Mesodermal cell (in vitro differentiated cells): ENCODE data around the gene ANTXR1.

Source experiments
- H3K27ac ChIP-seq: 2 replicates; pipeline ENCODE4 v1.7.0; 2013; ENCODE audit warnings: mild to moderate bottlenecking, low read depth, low read length, moderate library complexity; ENCODE audit not compliant: severe bottlenecking
- H3K36me3 ChIP-seq: 2 replicates; pipeline ENCODE4 v1.7.1; 2013; ENCODE audit warnings: mild to moderate bottlenecking, low read length, moderate library complexity; ENCODE audit not compliant: control insufficient read depth, insufficient read depth
- H3K4me1 ChIP-seq: one replicate; pipeline ENCODE4 v1.7.1; 2013; ENCODE audit warnings: mild to moderate bottlenecking, low read length; ENCODE audit not compliant: insufficient read depth, control insufficient read depth, poor library complexity, severe bottlenecking
- H3K4me3 ChIP-seq: 2 replicates; pipeline ENCODE4 v1.7.0; 2013; ENCODE audit warnings: low read length, control low read depth, mild to moderate bottlenecking; ENCODE audit not compliant: insufficient read depth, poor library complexity, severe bottlenecking; ENCODE audit errors: extremely low read depth
- H3K9me3 ChIP-seq: 2 replicates; pipeline ENCODE4 v1.7.1; 2013; ENCODE audit warnings: mild to moderate bottlenecking, low read length, moderate library complexity; ENCODE audit not compliant: control insufficient read depth
- WGBS, 2 experiments: methylation state at CpG; one replicate each; pipeline ENCODE4 v1.1.5; 2013; ENCODE audit warnings: missing lambda C conversion rate in 2 of 2; ENCODE audit not compliant: insufficient coverage in 2 of 2; 5-methylcytosine and 5-hydroxymethylcytosine counted together

ANTXR1 gene

DNA sequence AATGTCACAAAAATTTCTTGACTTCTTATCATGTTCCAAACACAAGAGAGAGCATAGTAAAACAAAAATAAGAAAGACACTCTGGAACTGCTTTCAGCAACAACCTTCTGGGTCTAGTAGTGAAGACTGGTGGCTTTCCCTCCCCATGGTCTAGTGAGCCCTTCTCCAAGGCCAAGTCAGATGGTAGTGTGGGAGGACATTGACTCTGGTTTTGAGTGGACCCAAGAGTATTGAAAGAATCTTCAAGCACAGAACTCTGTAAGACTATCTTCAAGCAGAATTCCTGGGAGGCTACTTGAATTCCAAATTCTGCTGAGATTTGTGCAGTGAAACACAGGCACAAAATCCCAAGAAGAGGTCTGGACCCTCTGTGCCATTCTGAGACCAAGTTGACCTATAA lies 21.1 kb downstream of the ANTXR1 start:
- Histone ChIP-seq H3K4me1 (peaks cover 21% of the 10 kb centered on the region), H3K36me3 (peaks cover 22% of the 10 kb centered on the region), H3K9me3 (no peaks in the 10 kb centered on the region), H3K4me3 (no peak overlapping the region), H3K27ac (no peak overlapping the region)

- no peak overlapping the region for H3K4me3 ChIP-seq
- H3K36me3 ChIP-seq: peaks cover 30% of the 10 kb centered on the region
- H3K27ac ChIP-seq: no peak overlapping the region
- H3K9me3 ChIP-seq: no peaks in the 10 kb centered on the region
- H3K4me1 ChIP-seq: peaks cover 21% of the 10 kb centered on the region
- WGBS, 2 experiments: 96% methylated on average over 3 of the region's 3 CpGs; no CpG with 5 or more reads in 1 of the 2 experiments
Measured at GRCh38 chr2:69034845-69035244, 21.9 kb downstream of the ANTXR1 start.

GRCh38 chr2:69036926-69037325 lies 23.9 kb downstream of the ANTXR1 start:
- WGBS, 2 experiments: 96 to 98% methylated on average over 4 of the region's 4 CpGs
- Histone ChIP-seq H3K27ac (no peak overlapping the region), H3K4me1 (peaks cover 7% of the 10 kb centered on the region), H3K4me3 (no peak overlapping the region), H3K36me3 (peaks cover 49% of the 10 kb centered on the region), H3K9me3 (no peaks in the 10 kb centered on the region)

DNA sequence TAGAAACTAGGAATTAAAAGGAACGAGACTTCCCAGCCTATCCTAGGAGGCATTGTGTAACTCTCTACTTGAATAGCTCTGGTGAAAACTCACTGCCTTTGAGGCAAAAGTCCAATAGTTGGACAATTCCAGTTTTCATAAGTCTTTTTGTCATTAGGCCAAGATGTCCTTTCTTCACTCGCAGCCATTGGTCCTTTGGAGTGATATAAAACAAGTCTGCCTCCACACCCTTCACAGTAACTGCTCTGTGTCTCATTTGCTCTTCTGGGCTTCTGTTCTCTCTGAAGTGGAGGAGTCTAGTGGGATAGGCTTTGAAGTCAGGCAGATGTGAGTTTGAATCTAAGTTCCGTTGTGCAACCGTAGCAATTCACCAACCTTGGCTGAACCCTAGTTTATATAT lies 28.2 kb downstream of the ANTXR1 start:
- WGBS, 2 experiments: 88 to 100% methylated on average over 1 of the region's 4 CpGs
- Histone ChIP-seq H3K4me1 (peaks cover 5% of the 10 kb centered on the region), H3K9me3 (no peaks in the 10 kb centered on the region), H3K27ac (no peak overlapping the region), H3K4me3 (no peak overlapping the region), H3K36me3 (peaks cover 83% of the 10 kb centered on the region)

GRCh38 chr2:69043736-69044400 lies 30.9 kb downstream of the ANTXR1 start:
- no peaks in the 10 kb centered on the region for H3K9me3 ChIP-seq
- H3K4me1 ChIP-seq: peaks cover 5% of the 10 kb centered on the region
- no peak overlapping the region for H3K4me3 ChIP-seq
- peaks cover 78% of the 10 kb centered on the region for H3K36me3 ChIP-seq
- no peak overlapping the region for H3K27ac ChIP-seq
- WGBS, 2 experiments: 97 to 98% methylated on average over 9 of the region's 9 CpGs

DNA sequence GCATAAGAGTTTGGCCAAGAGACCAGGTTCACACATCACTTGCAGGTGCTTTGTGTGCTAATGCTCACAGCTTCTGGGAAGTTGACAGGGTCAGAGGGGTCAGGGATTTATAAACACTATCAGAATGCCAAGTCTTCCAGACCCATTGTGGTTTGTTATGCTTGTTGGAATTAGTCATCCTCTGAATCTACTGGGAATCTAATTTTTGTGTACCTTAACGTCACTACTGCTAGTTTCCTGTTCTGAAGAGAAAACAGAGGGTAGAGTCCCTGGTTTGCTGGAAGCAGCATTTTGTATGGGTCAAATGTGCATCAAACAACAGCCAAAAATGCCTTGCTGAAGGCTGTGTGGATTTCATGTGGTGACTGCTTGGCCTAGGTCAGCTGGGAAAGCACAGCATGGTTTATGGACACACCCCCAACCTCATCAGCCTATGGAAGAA lies 33.3 kb downstream of the ANTXR1 start:
- Histone ChIP-seq H3K4me1 (peaks cover 5% of the 10 kb centered on the region), H3K9me3 (no peaks in the 10 kb centered on the region), H3K4me3 (no peak overlapping the region), H3K36me3 (peaks cover 56% of the 10 kb centered on the region), H3K27ac (no peak overlapping the region)
- WGBS, 2 experiments: 88 to 100% methylated on average over 1 of the region's 1 CpG

- H3K4me1 ChIP-seq: peaks cover 5% of the 10 kb centered on the region
- no peaks in the 10 kb centered on the region for H3K9me3 ChIP-seq
- WGBS, 2 experiments: 86% methylated on average over 1 of the region's 1 CpG; no CpG with 5 or more reads in 1 of the 2 experiments
- no peak overlapping the region for H3K27ac ChIP-seq
- no peak overlapping the region for H3K4me3 ChIP-seq
- peaks cover 43% of the 10 kb centered on the region for H3K36me3 ChIP-seq
Measured at GRCh38 chr2:69047625-69048145, 34.7 kb downstream of the ANTXR1 start.

DNA sequence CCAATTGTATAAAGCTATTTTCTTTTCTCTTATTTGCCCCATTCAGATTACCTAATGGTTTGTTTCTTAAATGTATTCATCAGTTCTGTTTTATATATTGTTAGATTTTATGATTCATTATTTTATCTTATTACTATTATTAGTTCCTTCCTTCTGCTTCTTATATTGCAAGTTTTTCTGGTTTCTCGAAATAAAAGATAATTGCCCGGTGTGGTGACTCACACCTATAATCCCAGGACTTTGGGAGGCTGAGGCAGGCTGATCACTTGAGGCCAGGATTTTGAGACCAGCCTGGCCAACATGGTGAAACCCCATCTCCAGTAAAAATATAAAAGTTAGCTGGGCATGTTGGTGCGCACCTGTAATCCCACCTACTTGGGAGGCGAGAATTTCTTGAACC lies 37.8 kb downstream of the ANTXR1 start:
- Histone ChIP-seq H3K4me1 (peaks cover 4% of the 10 kb centered on the region), H3K27ac (no peak overlapping the region), H3K4me3 (no peak overlapping the region), H3K36me3 (peaks cover 40% of the 10 kb centered on the region), H3K9me3 (no peaks in the 10 kb centered on the region)
- whole genome bisulfite sequencing, 2 experiments: 93 to 96% methylated on average over 3 of the region's 4 CpGs

DNA sequence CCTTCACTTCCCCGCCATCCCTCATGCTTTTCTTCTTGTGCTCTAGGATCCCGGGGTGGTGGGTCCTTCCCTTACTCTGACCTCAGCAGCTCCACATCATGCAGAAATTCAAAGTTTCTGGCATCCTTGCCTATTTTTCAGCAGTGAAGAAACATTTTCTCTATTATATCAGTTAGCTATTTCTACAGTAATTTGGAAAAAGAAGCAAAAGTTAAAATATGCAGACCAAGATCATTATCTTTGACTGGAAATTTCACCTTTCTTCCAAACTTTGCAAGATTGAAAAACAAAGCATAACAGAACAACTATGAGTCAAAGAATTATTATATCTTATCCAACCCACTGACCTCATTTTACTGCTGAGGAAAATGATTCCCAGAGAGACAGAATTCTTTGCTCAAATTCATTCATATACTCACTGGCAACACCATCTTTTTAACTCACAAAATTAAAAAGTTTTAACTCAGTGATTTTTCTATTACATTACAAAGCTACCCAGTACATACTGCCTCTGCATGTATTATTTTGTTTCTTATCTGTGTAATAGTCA lies 40.5 kb downstream of the ANTXR1 start:
- 90% methylated on average over 2 of the region's 2 CpGs; no CpG with 5 or more reads in 1 of the 2 experiments for WGBS, 2 experiments
- Histone ChIP-seq H3K9me3 (peaks cover 6% of the 10 kb centered on the region), H3K27ac (no peak overlapping the region), H3K4me3 (no peak overlapping the region), H3K36me3 (peaks cover 50% of the 10 kb centered on the region), H3K4me1 (no peaks in the 10 kb centered on the region)

DNA sequence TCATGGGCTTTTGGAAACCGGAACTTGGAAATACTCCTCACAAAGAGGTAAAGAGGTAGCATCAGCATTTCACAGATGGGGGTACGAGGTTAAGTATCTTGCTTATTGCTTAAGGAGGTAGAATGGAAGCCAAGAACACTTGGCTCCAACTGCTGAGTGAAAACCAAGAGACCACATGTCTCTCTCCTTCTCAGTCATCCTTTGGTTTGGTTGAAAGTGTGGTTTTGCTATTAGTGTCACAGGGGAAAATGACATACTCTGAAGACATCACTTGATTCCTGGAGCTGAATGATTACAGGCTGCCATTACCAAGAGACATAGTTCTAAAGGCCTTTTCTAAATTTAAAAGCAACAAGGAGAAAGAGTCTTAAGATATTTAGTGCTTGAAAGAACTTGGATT lies 41.5 kb downstream of the ANTXR1 start:
- Histone ChIP-seq H3K4me3 (no peak overlapping the region), H3K9me3 (peaks cover 6% of the 10 kb centered on the region), H3K36me3 (peaks cover 55% of the 10 kb centered on the region), H3K4me1 (no peaks in the 10 kb centered on the region), H3K27ac (no peak overlapping the region)
- 100% methylated on average over 2 of the region's 2 CpGs; no CpG with 5 or more reads in 1 of the 2 experiments for WGBS, 2 experiments
